ENCODE measurements around the gene COPG2.
"Not testable (repeated sequence)": the region's sequence is repeated elsewhere in the genome, so short reads cannot be mapped to it uniquely, and the experiment has no call there.

The COPG2 gene

GRCh38 chr7:130641040-130641439, 27.5 kb downstream of the COPG2 start:
- H3K4me1 Mint-ChIP-seq, result no peaks in the 10 kb centered on the region
- no peak overlapping the region for H3K27ac Mint-ChIP-seq (ENCODE audit: low read depth)
- DNase-seq (ENCODE audit: low spot score in 2 of 2) (no peak), ATAC-seq (replicated peaks; ENCODE audit: extremely low read depth, poor library complexity, severe bottlenecking) (no peak)
- H3K27me3 Mint-ChIP-seq, result no peaks in the 10 kb centered on the region
- H3K9me3 Mint-ChIP-seq, result peaks cover 13% of the 10 kb centered on the region
- no peak overlapping the region for H3K4me3 Mint-ChIP-seq
- H3K36me3 Mint-ChIP-seq (ENCODE audit: insufficient read depth), result peaks cover 5% of the 10 kb centered on the region

GRCh38 chr7:130639388-130639787, 29.2 kb downstream of the COPG2 start:
- no peaks in the 10 kb centered on the region for H3K4me1 Mint-ChIP-seq
- H3K27me3 Mint-ChIP-seq, result no peaks in the 10 kb centered on the region
- no peak overlapping the region for H3K27ac Mint-ChIP-seq (ENCODE audit: low read depth)
- DNase-seq (ENCODE audit: low spot score in 2 of 2) (no peak), ATAC-seq (replicated peaks; ENCODE audit: extremely low read depth, poor library complexity, severe bottlenecking) (no peak)
- H3K9me3 Mint-ChIP-seq, result peaks cover 21% of the 10 kb centered on the region
- H3K4me3 Mint-ChIP-seq, result no peak overlapping the region
- H3K36me3 Mint-ChIP-seq (ENCODE audit: insufficient read depth), result no peaks in the 10 kb centered on the region

DNA sequence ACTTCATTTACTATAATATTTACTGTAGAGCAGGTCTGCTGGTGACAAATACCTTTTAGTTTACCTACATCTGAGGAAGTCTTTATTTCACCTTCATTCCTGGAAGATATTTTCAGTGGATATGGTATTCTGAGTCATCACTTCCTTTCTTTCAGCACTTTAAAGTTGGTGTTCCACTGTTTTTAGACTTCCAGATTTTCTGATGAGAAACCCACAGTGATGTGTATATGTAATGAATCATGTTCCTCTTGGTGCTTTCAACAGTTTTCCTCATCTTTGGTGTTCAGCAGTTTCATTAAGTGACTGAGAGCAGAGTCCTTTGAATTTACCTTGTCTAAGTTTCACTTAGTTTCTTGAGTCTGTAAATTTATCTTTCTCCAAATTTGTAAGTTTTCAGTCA, 36.4 kb downstream of the COPG2 start:
- ATAC-seq (replicated peaks; ENCODE audit: extremely low read depth, poor library complexity, severe bottlenecking) (no peak), DNase-seq (ENCODE audit: low spot score in 2 of 2) (no peak)
- Mint-ChIP-seq H3K36me3 (ENCODE audit: insufficient read depth) (no peaks in the 10 kb centered on the region), H3K9me3 (peaks cover 31% of the 10 kb centered on the region), H3K4me3 (no peak overlapping the region), H3K27ac (ENCODE audit: low read depth) (no peak overlapping the region), H3K27me3 (no peaks in the 10 kb centered on the region), H3K4me1 (no peaks in the 10 kb centered on the region)

DNA sequence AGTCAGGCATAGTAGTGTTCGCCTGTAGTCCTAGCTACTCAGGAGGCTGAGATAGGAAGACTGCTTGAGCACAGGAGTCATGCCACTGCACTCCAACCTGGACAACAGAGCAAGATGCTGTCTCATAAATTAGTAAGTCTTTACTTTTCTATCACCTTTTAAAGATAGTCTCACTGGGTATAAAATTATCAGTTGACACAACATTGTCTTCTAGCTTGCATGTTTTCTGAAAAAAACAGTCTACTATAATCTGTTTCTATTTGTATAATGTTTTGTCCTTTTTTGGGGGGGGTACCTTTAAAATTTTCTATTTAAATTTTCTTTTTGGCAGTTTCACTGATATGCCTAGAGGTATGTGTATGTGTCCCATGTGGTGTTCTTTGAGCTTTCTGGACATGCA, 39.6 kb downstream of the COPG2 start:
- Mint-ChIP-seq H3K27me3 (no peaks in the 10 kb centered on the region), H3K9me3 (peaks cover 21% of the 10 kb centered on the region), H3K4me1 (no peaks in the 10 kb centered on the region), H3K27ac (ENCODE audit: low read depth) (no peak overlapping the region), H3K4me3 (no peak overlapping the region), H3K36me3 (ENCODE audit: insufficient read depth) (no peaks in the 10 kb centered on the region)
- DNase-seq (ENCODE audit: low spot score in 2 of 2) (no peak), ATAC-seq (replicated peaks; ENCODE audit: extremely low read depth, poor library complexity, severe bottlenecking) (no peak)

DNA sequence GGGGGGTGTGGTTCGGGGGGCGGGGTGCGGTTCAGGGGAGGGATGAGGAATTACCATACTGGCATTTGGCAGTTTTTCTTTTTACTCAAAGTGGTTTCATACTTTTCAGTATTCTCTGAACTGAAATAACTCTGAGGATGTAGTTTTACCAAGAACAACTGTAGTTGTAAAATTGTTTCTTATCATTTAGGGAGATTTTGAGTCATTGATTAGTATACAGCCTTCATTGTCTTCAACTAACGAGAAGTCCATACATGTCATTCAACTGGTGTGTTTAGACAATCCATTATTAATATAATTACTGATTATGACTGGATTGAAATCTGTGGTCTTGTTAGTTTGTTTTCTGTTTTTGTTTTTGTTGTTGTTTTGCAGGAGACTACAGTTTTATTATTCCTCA, 40.8 kb downstream of the COPG2 start:
- Mint-ChIP-seq H3K27ac (ENCODE audit: low read depth) (no peak overlapping the region), H3K36me3 (ENCODE audit: insufficient read depth) (no peaks in the 10 kb centered on the region), H3K9me3 (peaks cover 18% of the 10 kb centered on the region), H3K4me3 (no peak overlapping the region), H3K27me3 (no peaks in the 10 kb centered on the region), H3K4me1 (no peaks in the 10 kb centered on the region)
- ATAC-seq (replicated peaks; ENCODE audit: extremely low read depth, poor library complexity, severe bottlenecking) (no peak), DNase-seq (ENCODE audit: low spot score in 2 of 2) (no peak)

GRCh38 chr7:130622866-130623265, 45.7 kb downstream of the COPG2 start:
- H3K4me3 Mint-ChIP-seq, result no peak overlapping the region
- ATAC-seq (replicated peaks; ENCODE audit: extremely low read depth, poor library complexity, severe bottlenecking) (no peak), DNase-seq (ENCODE audit: low spot score in 2 of 2) (no peak)
- H3K9me3 Mint-ChIP-seq, result peaks cover 6% of the 10 kb centered on the region
- no peaks in the 10 kb centered on the region for H3K27me3 Mint-ChIP-seq
- H3K4me1 Mint-ChIP-seq, result no peaks in the 10 kb centered on the region
- H3K27ac Mint-ChIP-seq (ENCODE audit: low read depth), result no peak overlapping the region
- no peaks in the 10 kb centered on the region for H3K36me3 Mint-ChIP-seq (ENCODE audit: insufficient read depth)

DNA sequence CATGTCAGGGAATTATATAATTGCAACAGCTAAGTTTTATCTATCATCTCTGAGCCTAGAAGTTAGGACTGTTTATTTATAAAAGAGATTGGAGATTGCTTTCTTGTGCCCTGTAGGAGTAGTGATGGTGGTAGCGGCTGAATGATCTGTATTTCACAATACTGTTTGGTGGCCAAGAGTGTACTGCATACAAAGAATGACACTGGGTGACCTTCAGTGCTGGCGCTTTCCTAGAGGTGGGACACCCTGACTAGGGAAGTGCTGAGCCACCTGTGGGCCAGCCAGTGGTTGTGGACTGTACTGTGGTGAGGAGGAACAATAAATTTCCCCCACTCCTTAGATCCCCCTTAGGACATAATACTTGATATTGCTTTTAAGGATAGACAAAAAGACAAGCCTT, 53.0 kb downstream of the COPG2 start:
- H3K4me3 Mint-ChIP-seq, result no peak overlapping the region
- peaks cover 16% of the 10 kb centered on the region for H3K36me3 Mint-ChIP-seq (ENCODE audit: insufficient read depth)
- ATAC-seq (replicated peaks; ENCODE audit: extremely low read depth, poor library complexity, severe bottlenecking), result no peak
- H3K27ac Mint-ChIP-seq (ENCODE audit: low read depth), result no peak overlapping the region
- no peak for DNase-seq (ENCODE audit: low spot score in 2 of 2)
- H3K27me3 Mint-ChIP-seq, result no peaks in the 10 kb centered on the region
- H3K4me1 Mint-ChIP-seq, result no peaks in the 10 kb centered on the region
- no peaks in the 10 kb centered on the region for H3K9me3 Mint-ChIP-seq

- no peak overlapping the region for H3K27ac Mint-ChIP-seq (ENCODE audit: low read depth)
- peaks cover 22% of the 10 kb centered on the region for H3K36me3 Mint-ChIP-seq (ENCODE audit: insufficient read depth)
- no peaks in the 10 kb centered on the region for H3K4me1 Mint-ChIP-seq
- H3K4me3 Mint-ChIP-seq, result no peak overlapping the region
- no peaks in the 10 kb centered on the region for H3K27me3 Mint-ChIP-seq
- no peak for ATAC-seq (replicated peaks; ENCODE audit: extremely low read depth, poor library complexity, severe bottlenecking)
- no peak for DNase-seq (ENCODE audit: low spot score in 2 of 2)
- H3K9me3 Mint-ChIP-seq, result peaks cover under 1% of the 10 kb centered on the region
Measured at GRCh38 chr7:130614449-130614848, 54.1 kb downstream of the COPG2 start.

DNA sequence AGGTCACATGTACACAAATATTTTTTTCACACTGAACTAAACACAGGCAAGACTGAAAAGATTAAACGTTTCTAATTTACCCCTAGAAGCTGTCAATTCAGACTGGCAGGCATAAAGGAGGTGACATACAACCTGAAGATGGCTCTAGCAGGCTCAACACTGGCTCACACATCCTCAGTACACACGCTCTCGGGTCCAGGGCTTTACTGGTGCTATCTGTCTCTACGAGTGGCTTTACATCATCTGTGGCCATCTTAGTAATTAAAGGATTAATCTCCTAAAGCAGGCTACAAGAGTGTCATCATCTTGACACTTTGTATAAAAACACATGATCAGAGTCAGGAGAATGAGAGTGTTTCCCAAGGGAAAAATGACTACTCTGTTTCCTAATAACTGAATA, 57.3 kb downstream of the COPG2 start:
- peaks cover 5% of the 10 kb centered on the region for H3K9me3 Mint-ChIP-seq
- H3K4me3 Mint-ChIP-seq, result no peak overlapping the region
- ATAC-seq (replicated peaks; ENCODE audit: extremely low read depth, poor library complexity, severe bottlenecking) (no peak), DNase-seq (ENCODE audit: low spot score in 2 of 2) (no peak)
- no peak overlapping the region for H3K27ac Mint-ChIP-seq (ENCODE audit: low read depth)
- no peaks in the 10 kb centered on the region for H3K27me3 Mint-ChIP-seq
- peaks cover 24% of the 10 kb centered on the region for H3K36me3 Mint-ChIP-seq (ENCODE audit: insufficient read depth)
- H3K4me1 Mint-ChIP-seq, result no peaks in the 10 kb centered on the region

DNA sequence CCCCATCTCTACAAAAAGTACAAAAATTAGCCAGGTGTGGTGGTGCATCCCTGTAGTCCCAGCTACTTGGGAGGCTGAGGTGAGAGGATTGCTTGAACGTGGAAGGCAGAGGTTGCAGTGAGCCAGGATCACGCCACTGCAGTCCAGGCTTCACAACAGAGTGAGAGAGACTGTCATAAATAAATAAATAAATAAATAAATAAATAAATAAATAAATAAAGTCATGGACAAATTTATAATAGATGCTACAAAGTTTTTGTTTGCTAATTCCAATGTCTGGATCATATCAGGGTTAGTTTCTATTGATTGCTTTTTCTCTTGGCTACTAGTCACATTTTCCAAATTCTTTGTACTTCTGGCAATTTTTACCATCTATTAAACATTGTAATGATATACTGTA, 61.5 kb downstream of the COPG2 start:
- not testable (repeated sequence) for ATAC-seq (replicated peaks; ENCODE audit: extremely low read depth, poor library complexity, severe bottlenecking); H3K4me1 Mint-ChIP-seq; DNase-seq (ENCODE audit: low spot score in 2 of 2); H3K27ac Mint-ChIP-seq (ENCODE audit: low read depth); H3K9me3 Mint-ChIP-seq; H3K27me3 Mint-ChIP-seq; H3K4me3 Mint-ChIP-seq
- H3K36me3 Mint-ChIP-seq (ENCODE audit: insufficient read depth), result peaks cover 16% of the 10 kb centered on the region

DNA sequence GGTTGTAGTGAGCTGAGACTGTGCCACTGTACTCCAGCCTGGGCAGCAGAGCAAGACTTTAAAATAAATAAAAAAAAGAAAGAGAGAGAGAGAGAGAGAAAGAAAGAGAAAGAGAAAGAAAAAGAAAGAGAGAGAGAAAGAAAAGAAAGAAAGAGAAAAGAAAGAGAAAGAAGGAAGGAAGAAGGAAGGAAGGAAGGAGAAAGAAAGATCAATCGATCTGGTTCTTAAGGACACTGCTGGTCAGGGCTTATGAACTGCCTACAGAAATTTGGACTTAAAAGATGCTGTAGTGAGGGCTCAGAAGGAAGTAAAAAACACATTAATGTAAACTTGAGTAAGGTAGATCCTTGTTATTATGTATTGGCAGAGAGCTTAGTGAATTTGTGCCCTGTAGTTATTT, 62.4 kb downstream of the COPG2 start:
- Mint-ChIP-seq H3K9me3 (peaks cover 10% of the 10 kb centered on the region), H3K36me3 (ENCODE audit: insufficient read depth) (peaks cover 12% of the 10 kb centered on the region)

GRCh38 chr7:130598056-130598455, 70.5 kb downstream of the COPG2 start:
- Mint-ChIP-seq H3K9me3 (peaks cover 4% of the 10 kb centered on the region), H3K27me3 (no peaks in the 10 kb centered on the region), H3K4me1 (no peaks in the 10 kb centered on the region), H3K4me3 (no peak overlapping the region), H3K27ac (ENCODE audit: low read depth) (no peak overlapping the region), H3K36me3 (ENCODE audit: insufficient read depth) (no peaks in the 10 kb centered on the region)
- DNase-seq (ENCODE audit: low spot score in 2 of 2) (no peak), ATAC-seq (replicated peaks; ENCODE audit: extremely low read depth, poor library complexity, severe bottlenecking) (no peak)

More for the DNA sequence above, 62.4 kb downstream of the COPG2 start:
- no peaks in the 10 kb centered on the region for H3K27me3 Mint-ChIP-seq
- H3K27ac Mint-ChIP-seq (ENCODE audit: low read depth), result no peak overlapping the region
- ATAC-seq (replicated peaks; ENCODE audit: extremely low read depth, poor library complexity, severe bottlenecking), result no peak
- H3K4me3 Mint-ChIP-seq, result no peak overlapping the region
- DNase-seq (ENCODE audit: low spot score in 2 of 2), result no peak
- no peaks in the 10 kb centered on the region for H3K4me1 Mint-ChIP-seq

GRCh38 chr7:130595986-130596385, 72.6 kb downstream of the COPG2 start:
- DNase-seq (ENCODE audit: low spot score in 2 of 2) (no peak), ATAC-seq (replicated peaks; ENCODE audit: extremely low read depth, poor library complexity, severe bottlenecking) (no peak)
- Mint-ChIP-seq H3K36me3 (ENCODE audit: insufficient read depth) (no peaks in the 10 kb centered on the region), H3K27me3 (no peaks in the 10 kb centered on the region), H3K27ac (ENCODE audit: low read depth) (no peak overlapping the region), H3K9me3 (no peaks in the 10 kb centered on the region), H3K4me3 (no peak overlapping the region), H3K4me1 (no peaks in the 10 kb centered on the region)

GRCh38 chr7:130593033-130593432, 75.5 kb downstream of the COPG2 start:
- H3K4me3 Mint-ChIP-seq, result no peak overlapping the region
- H3K9me3 Mint-ChIP-seq, result no peaks in the 10 kb centered on the region
- no peaks in the 10 kb centered on the region for H3K36me3 Mint-ChIP-seq (ENCODE audit: insufficient read depth)
- no peak overlapping the region for H3K27ac Mint-ChIP-seq (ENCODE audit: low read depth)
- DNase-seq (ENCODE audit: low spot score in 2 of 2) (no peak), ATAC-seq (replicated peaks; ENCODE audit: extremely low read depth, poor library complexity, severe bottlenecking) (no peak)
- no peaks in the 10 kb centered on the region for H3K27me3 Mint-ChIP-seq
- no peaks in the 10 kb centered on the region for H3K4me1 Mint-ChIP-seq

Measured in central memory CD8-positive, alpha-beta T cell (primary cell).